HepG2 (cell line): ENCODE data around the gene CLRN3. TPM values are rescaled to one million over a fixed set of nuclear protein-coding genes. Genes with fewer than 3 reads are reported as not detected.

ENCODE experiments used
- ATAC-seq: fragments of 200-7000 bp; cut with Tn5 transposase; 3 replicates; pipeline ENCODE4 v1.9.1; 2020; ENCODE audit warnings: mild to moderate bottlenecking, moderate library complexity
- BruUV-seq: library from RNA; stranded (reverse); fragments of 400-500 nt; replicated peaks from 2 replicates; lab custom pipeline; 2021; lab: Mats Ljungman, UMichigan
- CTCF ChIA-PET: fragments of 300-600 bp; formaldehyde crosslinking; extraction: SDS; loops from one replicate; lab custom pipeline; 2021; ENCODE audit warnings: low total read pairs, inconsistent platforms, low intra/inter-chr PET ratio; lab: Yijun Ruan, JAX
- POLR2A ChIA-PET: fragments of 350-600 bp; sonication (Branson Sonifier 250); formaldehyde crosslinking; loops from one replicate; lab custom pipeline; 2020; ENCODE audit warnings: antibody characterized with exemption, inconsistent platforms; lab: Yijun Ruan, JAX
- DNase-seq: peaks from one replicate; pipeline ENCODE4 v3.0.0-alpha.2; 2015; ENCODE audit warnings: low spot score
- FAIRE-seq: peaks from 3 replicates; lab custom pipeline; 2011; peaks lifted over from hg19 to GRCh38; lab: Jason Lieb, UNC
- H2AFZ ChIP-seq: one replicate; pipeline ENCODE4 v1.6.1; 2011; ENCODE audit warnings: low read length, inconsistent platforms
- H3K27ac ChIP-seq: fragments of 300-600 bp; 3 replicates; pipeline ENCODE4 v1.8.0; 2011; ENCODE audit warnings: mixed run types, mild to moderate bottlenecking, mixed read lengths, low read length, inconsistent platforms; ENCODE audit not compliant: insufficient read depth; ENCODE audit errors: extremely low read length
- H3K27me3 ChIP-seq, 2 experiments: fragments of 200-600 bp in 1 of 2; 2 replicates in 1 of 2; 3 replicates in 1 of 2; pipeline versions ENCODE4 v1.6.0 to v1.8.0; 2011; ENCODE audit warnings: low read length in 2 of 2, mild to moderate bottlenecking in 2 of 2, moderate library complexity in 2 of 2, inconsistent platforms in 1 of 2; ENCODE audit not compliant: insufficient read depth in 2 of 2, control insufficient read depth in 1 of 2
- H3K36me3 ChIP-seq, 2 experiments: fragments of 200-600 bp in 1 of 2; replicated peaks in 1 of 2; 2 replicates in 1 of 2; 3 replicates in 1 of 2; pipeline versions ENCODE4 v1.5.1 to v1.8.0; 2011; ENCODE audit warnings: low read length in 2 of 2, inconsistent platforms in 1 of 2; ENCODE audit not compliant: insufficient read depth in 2 of 2, control insufficient read depth in 1 of 2
- H3K4me1 ChIP-seq: 2 replicates; pipeline ENCODE4 v1.5.1; 2012; ENCODE audit warnings: low read length, inconsistent platforms; ENCODE audit not compliant: insufficient read depth
- H3K4me2 ChIP-seq: 2 replicates; pipeline ENCODE4 v1.6.0; 2011; ENCODE audit warnings: low read depth, low read length, inconsistent platforms
- H3K4me3 ChIP-seq, 3 experiments: fragments of 200-600 bp in 1 of 3; sonication (generic), shearing (Covaris generic) in 1 of 3; replicated peaks in 1 of 3; 2 replicates each; pipeline ENCODE4 v1.5.1; 2011 to 2016; ENCODE audit warnings: low read length in 3 of 3, inconsistent platforms in 2 of 3, low read depth in 2 of 3, mild to moderate bottlenecking in 2 of 3, control low read depth in 1 of 3, mixed read lengths in 1 of 3; ENCODE audit not compliant: insufficient read depth in 1 of 3
- H3K79me2 ChIP-seq: one replicate; pipeline ENCODE4 v1.6.1; 2011; ENCODE audit warnings: low read length, inconsistent platforms; ENCODE audit not compliant: insufficient read depth
- H3K9ac ChIP-seq: 2 replicates; pipeline ENCODE4 v1.6.0; 2011; ENCODE audit warnings: mild to moderate bottlenecking, low read depth, low read length, inconsistent platforms; ENCODE audit not compliant: insufficient read depth
- H3K9me3 ChIP-seq: 2 replicates; pipeline ENCODE4 v1.5.1; 2012; ENCODE audit warnings: mild to moderate bottlenecking, low read length
- H4K20me1 ChIP-seq: 2 replicates; pipeline ENCODE4 v1.6.0; 2011; ENCODE audit warnings: inconsistent platforms, mild to moderate bottlenecking, low read length, moderate library complexity; ENCODE audit not compliant: insufficient read depth
- BHLHE40 ChIP-seq: IDR thresholded peaks from 2 replicates; pipeline ENCODE4 v1.6.1; 2011; ENCODE audit warnings: low read length, improper control_type of control experiment
- EP300 ChIP-seq, 3 experiments: sonication (generic) in 1 of 3; formaldehyde crosslinking in 1 of 3; IDR thresholded peaks; 2 replicates each; pipeline versions ENCODE4 v1.5.1 to v1.6.1; 2011 to 2020; ENCODE audit warnings: low read depth in 2 of 3, low read length in 2 of 3, borderline replicate concordance in 1 of 3, improper control_type of control experiment in 1 of 3, mild to moderate bottlenecking in 1 of 3, missing genetic modification reagents in 1 of 3, moderate library complexity in 1 of 3
- FOSL2 ChIP-seq: sonication (generic); formaldehyde crosslinking; IDR thresholded peaks from 2 replicates; pipeline ENCODE4 v1.4.0; 2020; ENCODE audit warnings: missing genetic modification reagents
- IKZF1 ChIP-seq: fragments of 450-650 bp; IDR thresholded peaks from 2 replicates; pipeline ENCODE4 v1.7.1; 2016
- KLF16 ChIP-seq, 2 experiments: sonication (generic) in 1 of 2; formaldehyde crosslinking in 1 of 2; IDR thresholded peaks; 2 replicates each; pipeline versions ENCODE4 v1.6.1 to v1.8.0; 2016 to 2023; ENCODE audit warnings: missing genetic modification reagents in 2 of 2, missing compliant biosample characterization in 1 of 2
- MTA3 ChIP-seq: sonication (generic); formaldehyde crosslinking; IDR thresholded peaks from 2 replicates; pipeline ENCODE4 v1.4.0; 2020; ENCODE audit warnings: missing genetic modification reagents
- RAD51 ChIP-seq: fragments of 450-650 bp; IDR thresholded peaks from 2 replicates; pipeline ENCODE4 v1.6.1; 2016; ENCODE audit warnings: borderline replicate concordance
- RELA ChIP-seq: sonication (generic); formaldehyde crosslinking; IDR thresholded peaks from 2 replicates; pipeline ENCODE4 v1.4.0; 2020; ENCODE audit warnings: missing genetic modification reagents
- RFXAP ChIP-seq: sonication (generic); formaldehyde crosslinking; IDR thresholded peaks from 2 replicates; pipeline ENCODE4 v1.4.0; 2020; ENCODE audit warnings: missing genetic modification reagents, borderline replicate concordance
- SP4 ChIP-seq: sonication (generic); formaldehyde crosslinking; IDR thresholded peaks from 2 replicates; pipeline ENCODE4 v1.8.1; 2023; ENCODE audit warnings: mild to moderate bottlenecking, missing genetic modification reagents
- SRSF9 ChIP-seq: fragments of 200-400 bp; formaldehyde crosslinking; IDR thresholded peaks from 2 replicates; pipeline ENCODE4 v1.6.1; 2018; ENCODE audit warnings: borderline replicate concordance, mild to moderate bottlenecking, low read depth, low read length; ENCODE audit not compliant: insufficient read depth, poor library complexity, severe bottlenecking
- USF2 ChIP-seq, 2 experiments: sonication (generic) in 1 of 2; formaldehyde crosslinking in 1 of 2; IDR thresholded peaks; 2 replicates each; pipeline versions ENCODE4 v1.5.1 to v1.6.1; 2011 to 2020; ENCODE audit warnings: borderline replicate concordance in 1 of 2, low read depth in 1 of 2, low read length in 1 of 2, mild to moderate bottlenecking in 1 of 2, missing genetic modification reagents in 1 of 2, moderate library complexity in 1 of 2
- ZBTB25 ChIP-seq: IDR thresholded peaks from 2 replicates; pipeline ENCODE4 v1.6.1; 2018; ENCODE audit warnings: missing genetic modification reagents
- ZC3H4 ChIP-seq: sonication (generic); formaldehyde crosslinking; IDR thresholded peaks from 2 replicates; pipeline ENCODE4 v1.4.0; 2020; ENCODE audit warnings: missing genetic modification reagents, borderline replicate concordance
- ZFP37 ChIP-seq: sonication (generic); formaldehyde crosslinking; IDR thresholded peaks from 2 replicates; pipeline ENCODE4 v1.4.0; 2020; ENCODE audit warnings: missing genetic modification reagents, borderline replicate concordance
- ZNF20 ChIP-seq: sonication (generic); formaldehyde crosslinking; IDR thresholded peaks from 2 replicates; pipeline ENCODE4 v1.4.0; 2020; ENCODE audit warnings: mild to moderate bottlenecking, moderate library complexity, missing genetic modification reagents
- WGBS: methylation state at CpG from one replicate; pipeline ENCODE4 v1.1.6; 2017; ENCODE audit warnings: low lambda C conversion rate; 5-methylcytosine and 5-hydroxymethylcytosine counted together
- in situ Hi-C: cut with HindIII; loops from 2 replicates; pipeline ENCODE4 v1.10.0; 2017; ENCODE audit warnings: low pct_unique_long_range_greater_than_20kb; ENCODE audit not compliant: extremely low pct_ligation_motif_present
- intact Hi-C: fragments of 100-400 bp; cut with micrococcal nuclease; formaldehyde crosslinking; loops from one replicate; pipeline ENCODE4 v1.10.0; 2022; ENCODE audit not compliant: unreplicated experiment
- polyA plus RNA-seq, 8 experiments: library from polyadenylated mRNA; depleted of rRNA in 3 of 8; stranded (reverse) in 7 of 8; unstranded in 1 of 8; fragments of >200 nt; fragmentation: Illumina TruSeq in 4 of 8; extraction: Trizol in 4 of 8; gene quantifications; 2 replicates each; pipeline versions ENCODE4 v1.2.1 to v1.2.3, GENCODE V29; 2011 to 2016; ENCODE audit warnings: low read depth in 4 of 8, missing spikeins in 1 of 8, mixed read lengths in 1 of 8; ENCODE audit not compliant: insufficient read depth in 1 of 8
- total RNA-seq, 5 experiments: library from RNA; depleted of rRNA; stranded (reverse); fragments of >200 nt; fragmentation: Illumina TruSeq; extraction: Trizol; gene quantifications; 2 replicates each; pipeline ENCODE4 v1.2.3, GENCODE V29; 2016; ENCODE audit warnings: low read depth in 1 of 5

Gene CLRN3
- total and polyA plus RNA-seq, 2 of the 13 experiments (the other 11 are each of a cell fraction or from before 2014, with no cell fraction given) = not detected

DNA sequence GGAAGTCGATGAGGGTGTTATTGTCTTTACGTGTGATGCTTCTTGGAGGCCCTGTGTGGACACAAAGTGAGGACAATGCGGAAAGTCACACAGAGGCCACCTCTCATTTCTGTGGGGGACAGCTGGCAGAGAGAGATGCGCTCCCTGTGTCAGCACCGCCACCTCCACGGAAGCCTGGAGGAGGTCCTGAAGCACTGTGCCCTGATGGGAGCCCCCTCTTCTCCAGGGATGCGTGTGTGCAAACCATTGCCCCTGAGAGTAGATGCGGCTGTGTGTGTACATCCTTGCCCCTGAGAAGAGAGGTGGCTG lies 16.2 kb upstream of the CLRN3 start (continued):
- TF ChIP-seq KLF16 (CRISPR knock-in tag; IDR thresholded peaks at IDR 0.05) = no peak
- no peak for TF ChIP-seq RELA (CRISPR knock-in tag)
- TF ChIP-seq RFXAP (CRISPR knock-in tag) = no peak
- no peak for TF ChIP-seq IKZF1
- no peak for TF ChIP-seq ZC3H4 (CRISPR knock-in tag)
- TF ChIP-seq MTA3 (CRISPR knock-in tag) = no peak
- TF ChIP-seq ZFP37 (CRISPR knock-in tag) = no peak
- TF ChIP-seq SP4 (CRISPR knock-in tag) = no peak
- no peak for TF ChIP-seq ZBTB25
- no peak for TF ChIP-seq BHLHE40

- Histone ChIP-seq H3K4me1 (no peaks in the 10 kb centered on the region), H3K79me2 (no peaks in the 10 kb centered on the region), H3K9ac (no peak overlapping the region), H3K27ac (no peak overlapping the region), H2AFZ (no peak overlapping the region), H3K27me3 (peaks cover 3 to 53% of the 10 kb centered on the region in 2 experiments; a peak in 3 of 5 replicates), H4K20me1 (no peaks in the 10 kb centered on the region), H3K36me3 (no peaks in the 10 kb centered on the region), H3K4me2 (no peak overlapping the region), H3K4me3 (no peak overlapping the region), H3K9me3 (no peaks in the 10 kb centered on the region)
- FAIRE-seq (no peak), DNase-seq (peak; percentile 23), ATAC-seq (no peak)
- ChIA-PET CTCF (interaction anchor here (2.0 kb wide), 2 partner anchors 103 to 161 kb away, joined by 7 to 14 read pairs; no protein-coding TSS in a partner anchor), POLR2A (no interaction called here)
- in situ Hi-C loops = loop anchor here (5.0 kb wide), 1 partner anchor 159 kb away; no protein-coding TSS in a partner anchor
- TF ChIP-seq RAD51 (peak; percentile 82), FOSL2 (0 out of 2 replicates have a peak, but pooled peaks have one; percentile 19), EP300 (IDR thresholded peaks at IDR 0.05; ENCODE audit: low read depth in 2 of 2, low read length in 2 of 2) (no peak), EP300 (CRISPR knock-in tag; IDR thresholded peaks at IDR 0.05; ENCODE audit: borderline replicate concordance) (no peak), SRSF9 (no peak), ZNF20 (CRISPR knock-in tag) (no peak), USF2 (IDR thresholded peaks at IDR 0.05; ENCODE audit: low read depth, low read length) (peak; percentile 70), USF2 (CRISPR knock-in tag; IDR thresholded peaks at IDR 0.05; ENCODE audit: borderline replicate concordance) (no peak)
- intact Hi-C loops = no loop called here
- no TSS peak for BruUV-seq
- 37% methylated on average over 9 of the region's 13 CpGs for WGBS
Measured at GRCh38 chr10:127908106-127908958, 15.6 kb upstream of the CLRN3 start.
